Stimulated activated CD4-positive, alpha-beta T cell treated with anti-CD3 and anti-CD28 coated beads, Interleukin-4, amount 100 ng/mL, for 4 hours (primary cell): ENCODE measurements around the gene ROCK1.
"Not testable (repeated sequence)": the region's sequence is repeated elsewhere in the genome, so short reads cannot be mapped to it uniquely, and the experiment has no call there.

Experiments
- DNase-seq, 2 experiments: peaks; one replicate each; pipeline ENCODE4 v3.0.0-alpha.2; 2020

The ROCK1 gene

DNA sequence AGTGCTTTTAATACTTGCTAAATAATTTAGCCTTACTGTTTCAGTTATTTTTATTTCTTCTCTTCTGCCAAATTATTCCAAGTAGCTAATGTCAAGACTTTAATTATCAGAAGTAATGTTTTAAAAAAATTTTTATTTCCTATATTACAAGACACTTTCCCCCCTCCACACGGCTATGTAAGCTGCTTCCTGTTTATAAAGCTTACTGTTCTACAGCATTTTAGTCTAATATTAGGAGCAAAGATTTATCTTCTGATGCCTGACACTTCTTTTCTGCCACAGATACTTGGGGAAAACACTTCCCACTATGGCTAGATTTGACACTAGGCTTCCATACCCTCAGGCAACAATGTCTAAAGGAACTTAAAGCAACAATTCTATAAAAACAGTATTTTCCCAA is 62.3 kb downstream of the ROCK1 start:
- DNase-seq: no peak

- no peak for DNase-seq
Observed at GRCh38 chr18:21047126-21047525, 64.5 kb downstream of the ROCK1 start.

- DNase-seq: no peak
Observed at GRCh38 chr18:21040466-21040865, 71.1 kb downstream of the ROCK1 start.

DNA sequence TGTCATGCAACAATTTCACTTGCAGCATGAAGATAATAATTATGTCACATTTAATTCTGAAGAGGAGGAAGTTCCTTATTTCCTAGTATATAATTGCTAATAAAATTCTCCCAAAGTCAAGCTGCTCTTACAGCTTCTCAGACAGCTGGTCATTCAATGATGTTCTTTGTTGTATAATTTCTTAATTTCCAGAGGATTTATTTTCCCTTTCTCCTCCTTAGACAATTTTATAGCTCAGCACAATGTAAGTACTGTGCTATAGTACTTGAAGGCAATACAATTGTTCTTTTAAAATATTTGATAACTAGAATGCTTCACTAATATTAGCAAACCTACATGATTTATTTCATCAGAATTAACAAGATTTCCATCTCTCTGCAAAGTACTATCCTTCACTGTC is 73.4 kb downstream of the ROCK1 start:
- no peak for DNase-seq

GRCh38 chr18:21031845-21032244 is 79.8 kb downstream of the ROCK1 start:
- no peak for DNase-seq

DNA sequence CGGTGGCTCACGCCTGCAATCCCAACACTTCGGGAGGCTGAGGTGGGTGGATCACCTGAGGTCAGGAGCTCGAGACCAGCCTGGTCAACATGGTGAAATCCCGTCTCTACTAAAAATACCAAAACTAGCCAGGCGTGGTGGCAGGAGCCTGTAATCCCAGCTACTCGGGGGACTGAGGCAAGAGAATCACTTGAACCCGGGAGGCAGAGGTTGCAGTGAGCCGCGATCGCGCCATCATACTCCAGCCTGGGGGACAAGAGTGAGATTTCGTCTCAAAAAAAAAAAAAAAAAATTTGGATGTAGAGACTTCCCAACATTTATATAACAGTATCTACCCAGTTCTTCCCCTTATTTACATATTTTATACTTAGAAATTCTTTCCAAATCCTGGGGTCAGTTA is 93.4 kb downstream of the ROCK1 start:
- not testable (repeated sequence) for DNase-seq

DNA sequence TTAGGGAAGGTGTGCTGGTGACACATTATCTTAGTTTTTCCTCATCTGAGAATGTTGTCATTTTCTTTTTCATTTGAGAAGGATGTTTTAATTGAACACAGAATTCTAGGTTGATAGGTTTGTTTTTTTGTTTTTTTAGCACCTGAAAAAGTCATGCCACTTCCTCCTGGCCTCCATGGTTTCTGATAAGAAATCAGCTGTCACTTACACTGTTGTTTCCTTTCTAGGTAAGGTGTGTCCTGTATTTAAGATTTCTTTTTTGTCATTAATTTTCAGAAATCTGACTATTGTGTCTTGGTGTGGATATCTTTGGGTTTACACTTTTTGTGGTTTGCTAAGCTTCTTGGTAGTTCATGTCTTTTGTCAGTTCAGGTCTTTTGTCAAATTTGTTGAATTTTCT is 99.3 kb downstream of the ROCK1 start:
- DNase-seq: no peak

GRCh38 chr18:21004726-21005125 is 106.9 kb downstream of the ROCK1 start:
- DNase-seq: no peak

GRCh38 chr18:21000667-21001066 is 110.9 kb downstream of the ROCK1 start:
- no peak for DNase-seq

DNA sequence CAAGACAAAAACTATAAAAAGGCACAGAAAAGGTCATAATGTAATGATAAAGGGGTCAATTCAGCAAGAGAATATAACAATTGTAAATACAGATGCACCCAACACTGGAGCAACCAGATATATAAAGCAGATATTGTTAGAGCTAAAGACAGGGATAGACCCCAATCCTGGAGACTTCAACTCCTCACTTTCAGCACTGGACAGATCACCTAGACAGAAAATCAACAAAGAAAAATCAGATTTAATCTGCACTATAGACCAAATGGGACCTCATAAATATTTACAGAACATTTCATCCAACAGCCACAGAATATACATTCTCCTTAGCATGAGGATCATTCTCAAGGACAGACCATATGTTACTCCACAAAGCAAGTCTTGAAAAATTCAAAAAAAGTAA is 114.2 kb downstream of the ROCK1 start:
- no peak for DNase-seq

DNA sequence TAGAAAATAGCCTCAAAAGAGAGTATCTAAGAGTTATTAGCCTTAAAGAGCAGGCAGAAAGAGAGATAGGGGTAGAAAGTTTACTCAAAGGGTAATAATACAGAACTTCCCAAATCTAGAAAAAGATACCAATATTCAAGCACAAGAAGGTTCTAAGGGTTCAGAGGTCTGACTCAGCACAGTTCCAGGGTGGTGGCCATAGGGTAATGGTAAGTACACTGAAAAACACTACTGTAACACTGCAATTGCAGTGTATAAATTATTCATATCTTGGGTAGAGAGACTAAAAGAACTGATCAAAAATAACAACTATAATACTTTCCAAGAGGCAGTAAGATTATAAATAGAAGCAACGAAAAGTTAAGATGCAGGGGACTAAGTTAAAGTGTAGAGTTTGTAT is 115.2 kb downstream of the ROCK1 start:
- no peak for DNase-seq

- DNase-seq: no peak
Observed at GRCh38 chr18:20988726-20989125, 122.9 kb downstream of the ROCK1 start.

DNA sequence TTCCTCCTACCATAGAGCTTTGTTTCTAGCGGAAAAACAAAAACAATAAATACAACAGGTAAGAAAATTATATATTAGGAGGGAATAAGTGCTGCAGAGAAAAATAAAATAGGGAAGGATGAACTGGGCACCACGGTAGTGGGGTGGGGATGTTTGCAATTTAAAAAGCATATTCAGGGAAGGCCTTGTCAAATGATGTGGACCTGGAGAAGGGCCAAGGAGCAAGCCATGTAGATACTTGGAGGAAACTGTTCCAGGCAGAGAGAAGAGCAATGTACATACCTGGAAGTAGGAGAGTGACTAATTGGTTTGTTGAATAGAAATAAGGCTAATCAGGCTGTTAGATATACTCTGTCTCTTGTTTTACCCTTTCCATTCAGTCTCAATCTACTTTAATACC is 136.5 kb downstream of the ROCK1 start:
- DNase-seq: no peak

DNA sequence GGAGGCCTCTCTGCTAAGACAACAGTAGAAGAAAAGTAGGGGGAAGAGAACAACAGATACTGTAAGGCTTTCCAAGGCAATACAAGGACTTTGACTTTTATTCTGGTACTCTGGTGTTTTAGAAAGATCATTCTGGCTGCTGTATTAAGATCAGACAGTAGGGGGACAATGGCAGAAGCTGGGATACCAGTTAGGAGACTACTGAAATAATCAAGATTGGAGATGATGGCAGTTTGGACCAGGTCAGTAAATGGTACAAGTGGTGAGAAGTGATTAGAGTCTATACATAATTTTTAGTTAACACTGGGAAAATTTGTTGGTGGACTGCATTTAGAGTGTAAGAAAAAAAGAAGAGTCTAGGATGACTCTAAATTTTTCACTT is 139.7 kb downstream of the ROCK1 start:
- no peak for DNase-seq

DNA sequence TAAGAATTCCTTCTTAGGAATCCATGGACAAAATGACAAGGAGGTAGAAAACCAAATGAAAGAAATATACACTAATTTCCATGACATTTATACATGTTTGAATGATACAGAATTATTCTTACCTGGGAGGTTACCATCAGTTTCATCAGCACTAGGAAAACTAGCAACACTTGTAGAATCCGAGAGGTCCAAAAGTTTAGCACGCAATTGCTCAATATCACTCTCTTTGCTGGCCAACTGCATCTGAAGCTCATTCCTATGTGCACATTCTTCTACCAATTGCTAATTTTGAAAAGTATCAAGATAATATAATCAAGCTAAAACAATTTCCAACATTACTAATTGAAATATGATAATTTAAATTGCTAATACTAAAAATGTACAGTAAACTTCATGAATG is 144.8 kb downstream of the ROCK1 start:
- no peak for DNase-seq

GRCh38 chr18:20963027-20963426 is 148.6 kb downstream of the ROCK1 start:
- DNase-seq: no peak

DNA sequence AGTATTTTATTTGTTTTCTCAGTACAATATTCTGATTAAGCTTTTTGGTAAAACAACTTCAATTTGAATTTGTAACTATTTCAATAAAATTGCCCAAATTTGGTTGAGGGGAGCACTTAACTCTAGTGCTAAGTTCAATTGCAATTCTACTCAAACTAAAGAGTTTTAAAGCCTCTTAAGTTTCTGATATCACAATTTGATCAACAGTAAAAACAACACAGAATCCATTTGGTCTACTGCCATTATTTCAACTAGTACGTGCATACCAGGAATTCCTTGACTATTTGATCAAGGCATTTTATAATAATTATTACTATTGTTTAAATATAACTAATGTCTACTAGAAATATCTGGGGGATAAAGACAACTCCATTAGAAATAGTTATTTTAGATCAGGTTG is 150.9 kb downstream of the ROCK1 start:
- DNase-seq: no peak

DNA sequence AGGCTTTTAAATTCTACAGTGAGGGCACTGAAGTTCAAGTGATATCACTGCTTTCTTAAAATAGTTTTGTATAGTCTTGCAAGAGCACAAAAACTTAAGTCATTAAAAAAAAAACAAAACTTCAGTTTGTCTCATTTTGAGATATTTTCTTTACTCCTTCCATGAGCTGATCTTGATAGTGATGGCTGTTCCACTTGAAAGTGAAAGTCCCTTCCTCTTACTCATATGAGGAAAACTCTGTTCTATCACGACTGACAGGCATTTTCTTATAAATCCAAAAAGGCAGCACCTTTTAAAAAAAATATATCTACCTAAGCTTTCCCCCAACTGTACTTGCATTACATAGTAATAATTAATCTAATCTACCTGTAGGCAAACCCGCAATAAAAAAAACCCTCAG is 160.8 kb downstream of the ROCK1 start:
- DNase-seq: not testable (repeated sequence)
